ENCODE data around the gene CCM2.

DNA sequence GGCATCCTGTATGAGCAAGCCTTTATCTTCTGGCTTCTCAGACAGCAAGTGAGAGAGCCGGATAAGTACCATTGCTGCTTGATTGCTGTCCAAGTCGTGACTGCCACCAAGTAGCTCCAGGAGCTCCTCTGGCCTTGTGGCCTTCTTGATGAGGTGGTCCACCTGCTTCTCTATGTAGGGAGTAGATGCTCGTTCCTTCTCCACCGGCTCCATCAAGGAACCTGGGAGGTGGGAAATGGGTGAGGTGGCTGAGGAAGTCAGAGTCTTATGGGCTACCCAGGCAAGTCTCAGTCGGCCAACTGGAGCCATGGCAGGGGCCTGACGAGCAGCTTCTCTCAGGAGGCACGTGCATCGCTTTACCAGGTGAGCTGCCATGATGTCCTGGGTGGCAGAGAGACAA is 108.9 kb downstream of the CCM2 start:
- TF ChIP-seq EZH2 (IDR thresholded peaks at IDR 0.05; ENCODE audit: borderline replicate concordance, low read length): no peak
- TF ChIP-seq, protein P1, sequence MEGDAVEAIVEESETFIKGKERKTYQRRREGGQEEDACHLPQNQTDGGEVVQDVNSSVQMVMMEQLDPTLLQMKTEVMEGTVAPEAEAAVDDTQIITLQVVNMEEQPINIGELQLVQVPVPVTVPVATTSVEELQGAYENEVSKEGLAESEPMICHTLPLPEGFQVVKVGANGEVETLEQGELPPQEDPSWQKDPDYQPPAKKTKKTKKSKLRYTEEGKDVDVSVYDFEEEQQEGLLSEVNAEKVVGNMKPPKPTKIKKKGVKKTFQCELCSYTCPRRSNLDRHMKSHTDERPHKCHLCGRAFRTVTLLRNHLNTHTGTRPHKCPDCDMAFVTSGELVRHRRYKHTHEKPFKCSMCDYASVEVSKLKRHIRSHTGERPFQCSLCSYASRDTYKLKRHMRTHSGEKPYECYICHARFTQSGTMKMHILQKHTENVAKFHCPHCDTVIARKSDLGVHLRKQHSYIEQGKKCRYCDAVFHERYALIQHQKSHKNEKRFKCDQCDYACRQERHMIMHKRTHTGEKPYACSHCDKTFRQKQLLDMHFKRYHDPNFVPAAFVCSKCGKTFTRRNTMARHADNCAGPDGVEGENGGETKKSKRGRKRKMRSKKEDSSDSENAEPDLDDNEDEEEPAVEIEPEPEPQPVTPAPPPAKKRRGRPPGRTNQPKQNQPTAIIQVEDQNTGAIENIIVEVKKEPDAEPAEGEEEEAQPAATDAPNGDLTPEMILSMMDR (conservative IDR thresholded peaks at IDR 0.05 in 1 of 2, IDR thresholded peaks at IDR 0.05 in 1 of 2; ENCODE audit: extremely low read depth in 1 of 2, insufficient read depth in 1 of 2, low read depth in 1 of 2, low read length in 2 of 2): no peak

Data from mammary epithelial cell (primary cell).